HG03571 (cell line): ENCODE data around the gene SLC28A3.

Experiments used
- ATAC-seq: cut with Tn5 transposase; IDR thresholded peaks from one replicate; pipeline ENCODE4 v1.9.1; 2021; ENCODE audit not compliant: unreplicated experiment

The SLC28A3 gene

GRCh38 chr9:84301851-84302250, 38.7 kb downstream of the SLC28A3 start:
- no peak for ATAC-seq

DNA sequence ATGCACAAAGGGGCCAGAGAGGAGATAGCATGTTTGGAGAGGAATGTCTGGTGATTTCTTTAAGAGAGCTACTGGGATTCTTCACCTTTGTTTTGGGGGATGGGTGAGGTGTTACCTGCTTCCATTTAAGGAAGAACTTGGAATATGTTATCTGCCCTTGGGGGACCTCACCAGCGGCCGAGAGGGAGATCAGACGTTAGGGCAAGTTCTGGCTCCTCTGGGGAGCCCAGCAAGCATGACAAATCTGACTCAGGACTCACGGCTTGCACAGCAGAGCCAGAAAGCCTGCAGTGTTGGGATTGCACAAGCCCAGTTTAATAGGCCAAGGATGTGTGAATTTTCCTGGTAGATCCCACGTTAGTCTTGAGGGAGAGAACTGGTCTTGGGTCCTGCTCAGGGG, 40.3 kb downstream of the SLC28A3 start:
- ATAC-seq = no peak

DNA sequence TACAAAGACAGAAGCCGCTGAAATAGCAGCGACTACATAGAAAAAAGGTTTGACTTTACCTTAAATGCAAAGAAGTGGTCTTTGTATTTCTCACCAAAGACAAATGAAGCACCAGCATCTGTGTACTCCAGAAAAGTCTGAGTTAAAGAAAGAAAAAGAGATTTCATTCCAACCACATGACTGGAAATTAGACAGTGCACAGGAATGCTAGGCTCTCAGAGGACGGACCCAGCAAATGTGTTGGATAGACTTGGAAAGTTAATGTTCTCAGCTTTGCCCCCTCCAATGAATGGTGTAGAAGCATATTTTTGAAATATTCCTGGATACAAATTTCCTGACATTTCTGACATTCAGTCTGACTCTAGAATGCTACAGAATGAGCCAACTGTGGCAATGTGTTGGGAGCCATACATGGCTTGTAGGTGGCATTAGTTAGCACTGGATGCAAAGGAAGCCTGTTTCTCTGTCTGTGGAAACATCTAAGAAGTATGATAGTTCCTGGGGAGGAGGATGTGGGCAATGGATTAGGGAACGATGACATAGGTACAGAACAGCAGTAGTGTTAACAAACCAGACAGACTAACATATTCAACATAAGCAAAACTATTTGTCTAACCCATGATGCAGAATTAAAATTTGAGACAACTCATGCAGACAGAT, 43.3 kb downstream of the SLC28A3 start:
- no peak for ATAC-seq

DNA sequence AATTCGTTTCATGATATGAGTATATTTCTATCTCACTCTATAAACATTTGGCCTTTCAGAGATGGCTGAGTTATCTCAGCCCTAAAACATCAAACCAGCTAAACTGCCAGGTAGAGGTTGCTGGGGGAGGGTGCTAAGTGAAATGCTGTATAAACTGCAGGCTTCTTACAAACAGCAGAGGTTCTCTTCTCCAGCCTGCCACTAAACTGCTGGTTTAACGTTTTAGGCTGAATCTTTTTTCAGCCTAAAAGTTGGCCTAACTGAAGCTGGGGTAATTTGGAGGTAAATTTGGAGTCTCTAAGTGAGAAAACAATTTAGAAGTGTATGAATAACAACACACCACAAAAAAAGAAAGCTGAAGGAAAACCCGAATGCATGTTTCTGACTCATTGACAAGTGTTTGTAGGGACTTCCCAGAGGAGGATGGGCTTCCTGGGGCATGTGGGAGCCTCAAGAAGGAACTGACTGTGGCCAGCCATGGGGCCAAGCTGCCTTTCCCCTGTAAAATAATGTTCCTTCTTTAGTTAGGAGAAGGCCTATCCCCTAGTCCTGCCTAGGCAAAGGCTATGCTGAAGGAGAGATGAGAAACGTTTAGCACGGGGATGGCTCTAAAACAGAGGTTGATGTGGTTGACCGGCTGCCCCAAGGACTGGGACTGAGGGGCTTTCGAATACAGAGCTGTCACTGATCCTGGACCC, 44.3 kb downstream of the SLC28A3 start:
- ATAC-seq = peak; percentile 30

GRCh38 chr9:84294241-84294950, 46.2 kb downstream of the SLC28A3 start:
- ATAC-seq = no peak

DNA sequence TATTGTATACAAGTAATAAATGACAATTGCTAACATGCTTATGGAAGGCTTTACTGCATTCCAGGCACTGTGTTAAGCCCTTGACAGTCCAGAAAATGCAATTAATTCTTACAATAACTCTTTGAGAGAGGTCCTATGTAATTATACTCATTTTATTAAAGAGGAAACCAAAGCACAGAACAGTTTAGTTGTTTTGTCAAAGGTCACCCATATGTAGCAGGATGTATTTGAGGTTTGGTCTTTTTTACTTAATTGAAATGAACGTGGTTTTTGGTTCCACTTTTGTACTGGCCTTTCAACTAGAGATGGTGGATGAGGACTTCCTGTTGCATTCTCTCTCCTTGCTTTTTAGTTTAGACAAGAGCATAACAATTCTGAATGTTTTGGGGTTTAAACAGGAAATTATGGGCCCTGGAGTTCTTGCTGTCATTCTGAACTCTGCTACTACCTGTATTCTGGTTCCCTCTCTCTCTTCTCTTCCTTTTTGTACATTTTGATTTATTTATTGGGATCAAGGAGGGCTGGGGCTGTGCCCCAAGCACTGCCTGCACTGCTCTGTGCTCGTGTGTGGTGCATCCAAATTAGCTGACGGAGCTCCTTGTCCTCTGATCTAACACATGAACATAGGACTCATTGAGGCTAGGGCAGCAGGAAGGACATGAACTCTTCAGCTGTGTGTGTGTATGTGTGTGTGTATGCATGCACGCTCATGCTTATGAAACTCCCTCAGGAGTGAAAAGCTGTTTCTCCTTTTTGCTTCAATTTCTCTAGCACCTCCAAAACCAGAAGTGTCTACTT, 47.4 kb downstream of the SLC28A3 start:
- ATAC-seq = peak; percentile 67

DNA sequence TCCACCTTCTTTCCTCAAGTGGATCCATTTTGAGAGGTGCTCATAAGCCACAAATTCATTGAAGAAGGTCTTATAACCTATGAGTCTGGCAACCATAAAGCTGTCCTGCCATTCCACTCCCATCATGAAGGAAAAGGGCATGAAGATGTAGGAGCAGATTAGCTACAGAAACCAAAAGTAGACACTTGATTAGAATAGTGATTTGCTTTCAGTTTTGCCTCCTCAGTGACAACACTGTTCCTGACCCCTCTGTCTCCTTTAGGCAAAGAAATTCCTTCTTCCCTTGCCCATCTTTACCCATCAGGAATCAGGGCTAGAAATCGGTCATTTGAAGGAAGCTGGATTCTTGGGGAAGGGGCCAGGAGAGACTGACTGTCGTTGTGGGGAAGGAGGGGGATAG, 55.2 kb downstream of the SLC28A3 start:
- ATAC-seq = no peak

DNA sequence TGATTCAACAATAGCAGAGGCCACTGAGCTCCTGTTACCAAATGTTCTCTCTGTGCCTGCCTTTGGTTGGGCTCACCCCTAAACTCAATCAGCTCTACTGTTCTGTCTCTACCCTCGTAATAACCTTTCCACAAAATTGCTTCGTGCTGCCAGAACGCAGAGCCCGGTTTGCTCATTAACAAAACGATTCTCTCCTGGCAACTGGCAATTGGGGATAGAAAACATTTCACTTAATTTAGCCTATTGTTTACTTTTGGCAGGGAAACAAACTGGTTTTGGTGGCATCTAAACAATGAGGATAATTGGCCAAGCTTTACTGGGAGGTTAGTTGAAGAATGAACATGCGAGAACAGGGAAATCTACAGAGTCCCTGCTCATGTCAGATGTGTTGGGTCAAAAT, 56.6 kb downstream of the SLC28A3 start:
- no peak for ATAC-seq

DNA sequence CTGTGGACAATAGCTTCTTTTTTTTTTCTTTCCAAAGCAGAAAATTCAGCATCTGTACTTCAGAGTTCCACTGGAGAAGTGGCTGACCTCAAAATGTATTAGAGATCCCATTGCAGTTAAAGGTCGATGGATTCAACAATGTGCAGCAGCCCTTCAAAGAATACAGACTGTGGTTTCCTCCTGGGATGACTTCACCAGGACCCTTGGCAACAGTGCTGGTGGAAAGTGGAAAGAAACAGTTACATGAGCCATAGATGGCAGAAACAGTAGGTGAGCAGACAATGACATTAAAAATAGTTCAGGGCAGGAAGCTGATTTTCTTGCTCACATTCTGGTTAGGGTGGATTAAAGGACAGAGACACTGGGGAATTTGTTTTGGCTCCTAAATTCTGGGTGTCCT, 62.4 kb downstream of the SLC28A3 start:
- no peak for ATAC-seq

DNA sequence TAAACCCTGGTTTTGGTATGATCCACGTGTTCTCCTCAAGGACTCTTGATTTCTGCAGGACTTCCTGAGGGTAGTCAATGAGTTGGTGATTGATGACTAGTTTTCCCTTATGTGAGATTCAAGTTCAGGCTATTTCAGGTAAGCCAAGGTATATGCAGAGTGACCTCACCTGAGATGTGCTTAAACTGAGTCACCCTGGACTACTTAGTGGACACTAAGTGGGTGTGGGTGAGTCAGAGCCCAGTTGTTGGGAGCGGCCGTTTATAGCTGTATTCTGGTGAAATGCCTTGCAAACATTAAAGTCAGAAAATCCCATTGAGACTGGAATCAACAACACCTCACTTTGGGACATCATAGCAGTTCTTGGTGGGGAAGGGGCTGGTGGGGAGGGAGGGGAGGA, 62.9 kb downstream of the SLC28A3 start:
- no peak for ATAC-seq

DNA sequence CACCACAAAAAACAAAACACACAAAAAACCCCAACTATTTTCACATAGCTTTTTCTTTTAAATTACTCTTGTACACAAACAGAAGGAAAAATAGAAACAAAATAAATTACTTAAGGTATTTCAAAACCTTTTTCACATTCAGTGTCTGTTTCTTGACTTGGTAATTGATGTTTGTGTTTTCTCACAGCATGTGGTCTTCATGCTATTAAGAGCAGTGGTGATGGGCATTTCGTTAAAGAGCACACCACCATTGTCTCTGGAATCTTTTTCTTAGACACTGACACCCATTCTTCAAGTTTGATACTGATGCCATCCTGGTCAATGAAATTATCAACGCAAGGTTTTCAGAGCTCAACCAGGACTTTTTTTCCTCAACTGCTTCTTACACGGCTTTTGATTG, 63.8 kb downstream of the SLC28A3 start:
- no peak for ATAC-seq

GRCh38 chr9:84271921-84272556, 68.5 kb downstream of the SLC28A3 start:
- ATAC-seq = no peak

DNA sequence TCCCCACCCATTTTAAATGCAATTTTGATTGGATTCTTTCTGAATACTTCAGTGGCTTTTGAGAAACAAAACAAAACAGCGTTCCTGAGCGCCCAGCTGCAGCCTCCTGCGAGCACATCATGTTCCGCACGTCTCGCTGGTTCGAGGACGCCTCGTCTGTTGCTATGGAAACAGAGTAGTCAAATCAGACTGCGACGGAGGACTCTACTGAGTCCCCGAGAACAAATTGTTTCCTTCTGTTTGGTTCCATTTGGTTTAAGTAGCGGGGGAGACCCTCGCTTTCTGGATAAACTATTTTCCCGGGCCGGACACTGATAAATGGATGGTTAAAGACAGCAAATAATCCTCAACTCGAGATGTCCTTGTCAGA, 69.0 kb downstream of the SLC28A3 start:
- ATAC-seq = peak; percentile 81

DNA sequence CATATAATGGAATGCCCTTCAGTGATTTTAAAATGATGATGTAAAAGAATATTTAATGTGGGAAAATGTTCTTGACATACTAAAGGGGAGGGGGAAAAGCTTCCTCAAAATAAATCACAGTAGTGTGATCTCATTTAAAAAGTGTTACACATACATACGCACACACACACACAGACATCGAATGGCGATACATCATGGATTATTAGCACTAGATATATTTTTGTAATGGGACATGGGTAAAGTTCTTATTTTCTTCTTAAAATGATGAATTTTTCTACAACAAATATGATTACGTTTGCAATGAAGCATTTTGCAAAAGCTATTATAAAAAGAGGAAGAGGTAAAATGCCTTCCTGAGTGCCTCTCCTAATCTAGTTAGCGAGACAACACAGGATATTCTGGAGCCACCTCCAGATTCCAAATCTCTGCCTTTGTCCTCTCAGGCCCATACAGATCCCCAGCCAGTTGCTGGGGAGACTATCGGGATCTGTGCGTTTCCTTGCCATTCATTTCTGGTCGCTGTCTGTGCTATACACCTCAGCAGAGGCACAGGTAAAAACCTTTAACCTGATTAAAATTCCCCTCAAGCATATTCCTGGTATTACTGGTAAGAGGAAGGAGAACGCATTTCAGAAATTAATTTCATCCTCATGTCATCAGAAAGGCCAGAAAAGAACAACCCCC, 69.6 kb downstream of the SLC28A3 start:
- peak; percentile 27 for ATAC-seq

DNA sequence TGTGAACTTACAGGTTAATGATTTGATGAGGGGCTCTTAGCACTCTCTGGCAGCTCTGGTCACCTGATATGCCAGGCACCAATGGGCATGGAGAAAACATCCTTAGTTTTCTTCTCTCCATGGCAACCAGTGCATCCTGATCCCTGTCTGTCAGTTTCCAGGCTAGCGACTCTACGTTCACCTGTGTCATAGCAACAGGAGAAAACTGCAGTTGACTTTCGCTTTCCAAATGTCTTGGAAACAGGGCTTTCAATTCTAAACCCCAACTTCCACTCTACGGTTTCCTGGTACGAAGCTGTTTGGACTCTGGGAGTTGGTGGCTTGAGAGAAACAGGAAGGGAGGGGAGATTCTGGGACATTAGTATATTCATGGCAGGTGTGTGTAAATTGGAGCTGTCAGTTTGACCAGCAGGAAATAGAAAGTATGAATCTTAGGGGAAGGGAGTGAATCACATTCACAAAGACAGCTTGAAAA, 74.4 kb downstream of the SLC28A3 start:
- no peak for ATAC-seq

DNA sequence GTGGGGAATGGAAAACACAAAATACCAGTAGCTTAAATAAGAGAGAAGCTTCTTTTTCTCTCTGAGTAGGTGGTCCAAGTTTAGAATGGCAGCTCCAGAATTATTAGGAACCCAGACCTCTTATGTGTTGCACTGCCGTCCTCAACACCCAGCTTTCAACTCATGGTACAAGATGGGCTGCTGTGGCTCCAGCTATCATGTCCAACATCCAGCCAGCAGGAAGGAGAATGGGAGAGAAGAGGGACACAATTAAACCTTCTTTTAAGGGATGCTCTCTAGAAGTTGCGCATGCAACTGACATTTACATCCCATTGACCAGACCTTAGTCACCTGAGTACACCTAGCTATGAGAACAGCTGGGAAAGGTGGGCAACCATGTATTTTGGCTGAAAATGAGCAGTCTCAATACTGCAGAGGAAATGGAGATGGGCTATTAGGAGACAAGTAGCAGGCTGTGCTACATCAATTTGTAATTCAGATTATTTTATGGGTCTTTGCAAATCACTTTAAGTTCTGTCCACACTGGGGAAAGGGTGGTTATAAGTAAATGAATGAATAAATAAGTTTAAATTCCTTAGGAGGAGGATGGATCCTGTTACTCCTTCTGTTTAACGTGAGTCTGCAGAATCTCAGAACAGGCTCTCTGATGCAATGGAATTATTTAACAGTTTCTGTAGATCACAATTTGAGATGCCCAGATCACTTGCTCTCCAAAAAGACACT, 76.1 kb downstream of the SLC28A3 start:
- no peak for ATAC-seq

DNA sequence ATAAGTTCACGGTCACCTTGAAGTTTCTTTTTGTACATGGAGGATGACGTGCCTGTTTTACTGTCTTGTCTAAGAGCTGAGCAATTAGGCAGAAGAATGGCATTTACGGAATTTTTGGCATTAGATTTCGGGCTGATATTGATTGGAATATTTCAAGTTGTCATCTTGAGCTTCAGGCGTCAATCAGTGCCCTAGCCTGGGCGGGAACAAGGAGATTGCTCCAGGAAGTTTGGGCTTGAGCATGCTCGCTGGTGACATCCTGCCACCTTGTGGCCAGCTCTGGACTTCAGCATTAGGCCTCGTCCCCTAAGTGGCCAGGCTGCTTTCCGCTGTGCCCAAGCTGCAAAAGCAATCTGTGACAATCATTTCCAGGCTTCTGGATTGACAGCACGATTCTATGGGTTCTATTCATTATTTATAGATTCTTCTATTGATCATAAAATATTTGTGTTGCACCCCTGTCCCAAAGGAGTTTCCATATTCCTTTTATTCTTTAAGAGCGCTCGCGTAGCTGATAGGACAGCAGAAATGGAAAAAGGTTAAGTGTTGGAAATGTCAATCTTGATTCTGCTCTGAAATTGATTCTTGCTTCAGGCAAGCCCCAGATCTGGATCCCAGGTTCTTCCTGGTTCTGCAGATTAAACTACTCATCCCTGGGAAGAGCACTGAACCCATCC, 79.3 kb downstream of the SLC28A3 start:
- peak; percentile 71 for ATAC-seq

GRCh38 chr9:84258371-84258770, 82.2 kb downstream of the SLC28A3 start:
- no peak for ATAC-seq

DNA sequence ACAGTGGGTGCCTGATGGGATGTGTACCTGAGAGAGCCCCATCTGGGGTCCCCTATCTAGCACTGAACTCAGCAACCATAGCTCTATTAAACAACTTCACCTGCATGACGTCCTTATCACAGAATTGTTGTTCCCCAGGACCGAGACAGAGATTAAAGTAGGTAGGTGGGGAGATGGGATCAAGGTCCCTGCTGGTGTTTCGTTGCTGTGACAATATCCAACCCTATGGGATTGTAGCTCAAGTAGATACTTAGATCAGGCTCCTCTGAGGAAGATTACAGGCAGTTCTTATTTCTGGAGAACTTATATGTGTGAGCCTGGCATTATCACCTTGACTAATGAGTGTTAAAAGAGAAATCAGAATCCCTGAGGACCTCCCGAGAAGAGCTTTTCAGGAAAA, 84.9 kb downstream of the SLC28A3 start:
- no peak for ATAC-seq
